Liver (tissue), 9 donors: ENCODE measurements around the gene ANO8. TPM values are rescaled to one million over a fixed set of nuclear protein-coding genes. Genes with fewer than 3 reads are reported as not detected.
A peak's percentile ranks its signal among the peaks of the same experiment; 100 is the strongest.

Experiments
- DNase-seq: peaks from one replicate; pipeline ENCODE4 v3.0.0-alpha.2; 2017; ENCODE audit warnings: low spot score
- H3K27ac ChIP-seq, 2 donors: one replicate each; pipeline ENCODE4 v1.7.0; 2013; ENCODE audit warnings: inconsistent platforms in 2 of 2, low read length in 2 of 2, control low read depth in 1 of 2, low read depth in 1 of 2, mild to moderate bottlenecking in 1 of 2
- H3K27me3 ChIP-seq, 4 donors: one replicate each; pipeline versions ENCODE4 v1.6.1 to v1.7.0; 2013; ENCODE audit warnings: low read length in 3 of 4, inconsistent platforms in 1 of 4, mild to moderate bottlenecking in 1 of 4, moderate library complexity in 1 of 4; ENCODE audit not compliant: control insufficient read depth in 4 of 4, insufficient read depth in 4 of 4
- H3K36me3 ChIP-seq, 4 donors: one replicate each; pipeline versions ENCODE4 v1.6.1 to v1.7.0; 2013; ENCODE audit warnings: low read length in 3 of 4, mild to moderate bottlenecking in 3 of 4, low read depth in 1 of 4, moderate library complexity in 1 of 4; ENCODE audit not compliant: control insufficient read depth in 4 of 4, insufficient read depth in 3 of 4
- H3K4me1 ChIP-seq, 4 donors: one replicate each; pipeline versions ENCODE4 v1.6.1 to v1.7.0; 2013; ENCODE audit warnings: low read length in 3 of 4, mild to moderate bottlenecking in 3 of 4, moderate library complexity in 1 of 4; ENCODE audit not compliant: control insufficient read depth in 4 of 4, insufficient read depth in 4 of 4
- H3K4me3 ChIP-seq, 3 donors: one replicate each; pipeline versions ENCODE4 v1.6.1 to v1.7.0; 2013; ENCODE audit warnings: low read length in 3 of 3, control low read depth in 1 of 3, low read depth in 1 of 3, mild to moderate bottlenecking in 1 of 3
- H3K9ac ChIP-seq, 2 donors: one replicate each; pipeline ENCODE4 v1.7.0; 2013; ENCODE audit warnings: low read length in 2 of 2, mild to moderate bottlenecking in 2 of 2, moderate library complexity in 2 of 2, control low read depth in 1 of 2, low read depth in 1 of 2
- H3K9me3 ChIP-seq, 4 donors: one replicate each; pipeline versions ENCODE4 v1.6.1 to v1.7.0; 2013; ENCODE audit warnings: low read length in 3 of 4; ENCODE audit not compliant: control insufficient read depth in 4 of 4
- ATF3 ChIP-seq: IDR thresholded peaks from 2 replicates; pipeline ENCODE4 v1.6.1; 2016; ENCODE audit warnings: antibody characterized with exemption
- CTCF ChIP-seq: fragments of 150-350 bp; IDR thresholded peaks from 2 replicates; pipeline ENCODE4 v1.5.1; 2017; ENCODE audit warnings: improper control_type of control experiment, low read depth, low read length; ENCODE audit not compliant: missing input control
- EGR1 ChIP-seq, 2 donors: IDR thresholded peaks; 2 replicates each; pipeline ENCODE4 v1.6.1; 2016 to 2018; ENCODE audit warnings: antibody characterized with exemption in 2 of 2, low read depth in 2 of 2
- FOXA1 ChIP-seq: IDR thresholded peaks from 2 replicates; pipeline ENCODE4 v1.6.1; 2016; ENCODE audit warnings: antibody characterized with exemption
- FOXA2 ChIP-seq: IDR thresholded peaks from 2 replicates; pipeline ENCODE4 v1.6.1; 2016; ENCODE audit warnings: antibody characterized with exemption
- GABPA ChIP-seq, 2 donors: IDR thresholded peaks in 1 of 2; conservative IDR thresholded peaks in 1 of 2; 2 replicates each; pipeline ENCODE4 v1.6.1; 2016; ENCODE audit warnings: antibody characterized with exemption in 2 of 2, mild to moderate bottlenecking in 1 of 2, moderate library complexity in 1 of 2
- HNF4A ChIP-seq, 2 donors: conservative IDR thresholded peaks; 2 replicates each; pipeline ENCODE4 v1.6.1; 2016; ENCODE audit warnings: antibody characterized with exemption in 2 of 2, mild to moderate bottlenecking in 2 of 2
- HNF4G ChIP-seq: IDR thresholded peaks from 2 replicates; pipeline ENCODE4 v1.6.1; 2016; ENCODE audit warnings: antibody characterized with exemption
- JUND ChIP-seq, 2 donors: IDR thresholded peaks; 2 replicates each; pipeline ENCODE4 v1.6.1; 2016; ENCODE audit warnings: antibody characterized with exemption in 2 of 2
- MAX ChIP-seq: IDR thresholded peaks from 2 replicates; pipeline ENCODE4 v1.6.1; 2016; ENCODE audit warnings: antibody characterized with exemption
- NR2F2 ChIP-seq: IDR thresholded peaks from 2 replicates; pipeline ENCODE4 v1.6.1; 2016; ENCODE audit warnings: antibody characterized with exemption
- RAD21 ChIP-seq, 2 donors: IDR thresholded peaks; 2 replicates each; pipeline ENCODE4 v1.6.1; 2016; ENCODE audit warnings: antibody characterized with exemption in 2 of 2, mild to moderate bottlenecking in 2 of 2
- REST ChIP-seq: IDR thresholded peaks from 2 replicates; pipeline ENCODE4 v1.6.1; 2016; ENCODE audit warnings: antibody characterized with exemption, mild to moderate bottlenecking
- RXRA ChIP-seq, 2 donors: IDR thresholded peaks; 2 replicates each; pipeline ENCODE4 v1.6.1; 2017 to 2018; ENCODE audit warnings: antibody characterized with exemption in 2 of 2, mild to moderate bottlenecking in 1 of 2
- SP1 ChIP-seq: IDR thresholded peaks from 2 replicates; pipeline ENCODE4 v1.6.1; 2018; ENCODE audit warnings: antibody characterized with exemption, mild to moderate bottlenecking
- TAF1 ChIP-seq: conservative IDR thresholded peaks from 2 replicates; pipeline ENCODE4 v1.6.1; 2016; ENCODE audit warnings: antibody characterized with exemption, mild to moderate bottlenecking
- YY1 ChIP-seq: IDR thresholded peaks from 2 replicates; pipeline ENCODE4 v1.6.1; 2016; ENCODE audit warnings: antibody characterized with exemption, mild to moderate bottlenecking
- ZBTB33 ChIP-seq: IDR thresholded peaks from 2 replicates; pipeline ENCODE4 v1.6.1; 2016; ENCODE audit warnings: antibody characterized with exemption
- WGBS: extraction: QIAGEN DNeasy Blood & Tissue Kit; methylation state at CpG from one replicate; pipeline ENCODE4 v1.1.7; 2013; 5-methylcytosine and 5-hydroxymethylcytosine counted together
- polyA plus RNA-seq, 2 donors: library from polyadenylated mRNA; stranded (reverse) in 1 of 2; unstranded in 1 of 2; fragments of 200-250 nt in 1 of 2; fragments of >200 nt in 1 of 2; fragmentation: Nextera tagmentation in 1 of 2; extraction: Ambion mirVana in 1 of 2; gene quantifications; one replicate each; pipeline versions ENCODE4 v1.2.1 to v1.2.3, GENCODE V29; 2013 to 2015
- total RNA-seq, 2 donors: library from RNA; depleted of rRNA; stranded (reverse); fragments of >200 nt; gene quantifications; one replicate each; pipeline ENCODE4 v1.2.3, GENCODE V29; 2014
- donor health status: healthy.
- donor health status: healthy.
- donor health status: healthy.
- donor health status: healthy.
- donor health status: healthy.

ANO8 gene
- total and polyA plus RNA-seq, 4 donors: 0.75 to 5.8 (median 2.1) TPM

GRCh38 chr19:17341386-17341785 is 6.7 kb upstream of the ANO8 start (continued):
- no peak for TF ChIP-seq MAX
- TF ChIP-seq NR2F2: no peak
- TF ChIP-seq GABPA (IDR thresholded peaks at IDR 0.05 in 1 of 2, conservative IDR thresholded peaks at IDR 0.05 in 1 of 2): no peak
- no peak for TF ChIP-seq FOXA2

- Histone ChIP-seq H3K27me3 (no peaks in the 10 kb centered on the region), H3K36me3 (peaks cover 0 to 3% (median 0%) of the 10 kb centered on the region in 4 donors), H3K4me3 (no peak overlapping the region), H3K9ac (no peak overlapping the region), H3K9me3 (no peaks in the 10 kb centered on the region), H3K27ac (peak overlapping the region; percentile 49 to 75), H3K4me1 (peaks cover 8 to 25% (median 17%) of the 10 kb centered on the region in 4 donors)
- 65% methylated on average over 17 of the region's 17 CpGs for WGBS
- DNase-seq: no peak
- no peak for TF ChIP-seq RAD21 (IDR thresholded peaks at IDR 0.05)
- TF ChIP-seq RXRA (IDR thresholded peaks at IDR 0.05): peak; percentile 51 to 79
- TF ChIP-seq FOXA2: no peak
- no peak for TF ChIP-seq ATF3
- no peak for TF ChIP-seq FOXA1
- no peak for TF ChIP-seq HNF4G
- TF ChIP-seq ZBTB33: no peak
- TF ChIP-seq SP1: peak; percentile 76
- no peak for TF ChIP-seq REST
- no peak for TF ChIP-seq EGR1 (IDR thresholded peaks at IDR 0.05; ENCODE audit: low read depth in 2 of 2)
- TF ChIP-seq TAF1: no peak
- no peak for TF ChIP-seq MAX
- peak; percentile 52 to 53 for TF ChIP-seq HNF4A (conservative IDR thresholded peaks at IDR 0.05)
- TF ChIP-seq JUND (IDR thresholded peaks at IDR 0.05): peak in 1 of 2 donors; percentile 42
- no peak for TF ChIP-seq CTCF
- TF ChIP-seq YY1: no peak
- TF ChIP-seq GABPA (IDR thresholded peaks at IDR 0.05 in 1 of 2, conservative IDR thresholded peaks at IDR 0.05 in 1 of 2): peak in 1 of 2 donors; percentile 12
- no peak for TF ChIP-seq NR2F2
Observed at GRCh38 chr19:17340871-17341357, 6.3 kb upstream of the ANO8 start.
